CD4-positive, alpha-beta T cell treated with Interleukin-12 subunit alpha and Interleukin-12 subunit beta, for 1 hour (primary cell): ENCODE data around the gene SUZ12.
A peak's percentile ranks its signal among the peaks of the same experiment; 100 is the strongest.
"Not testable (repeated sequence)": the region's sequence is repeated elsewhere in the genome, so short reads cannot be mapped to it uniquely, and the experiment has no call there.

Experiments
- DNase-seq: peaks from one replicate; pipeline ENCODE4 v3.0.0-alpha.2; 2020

Gene SUZ12

DNA sequence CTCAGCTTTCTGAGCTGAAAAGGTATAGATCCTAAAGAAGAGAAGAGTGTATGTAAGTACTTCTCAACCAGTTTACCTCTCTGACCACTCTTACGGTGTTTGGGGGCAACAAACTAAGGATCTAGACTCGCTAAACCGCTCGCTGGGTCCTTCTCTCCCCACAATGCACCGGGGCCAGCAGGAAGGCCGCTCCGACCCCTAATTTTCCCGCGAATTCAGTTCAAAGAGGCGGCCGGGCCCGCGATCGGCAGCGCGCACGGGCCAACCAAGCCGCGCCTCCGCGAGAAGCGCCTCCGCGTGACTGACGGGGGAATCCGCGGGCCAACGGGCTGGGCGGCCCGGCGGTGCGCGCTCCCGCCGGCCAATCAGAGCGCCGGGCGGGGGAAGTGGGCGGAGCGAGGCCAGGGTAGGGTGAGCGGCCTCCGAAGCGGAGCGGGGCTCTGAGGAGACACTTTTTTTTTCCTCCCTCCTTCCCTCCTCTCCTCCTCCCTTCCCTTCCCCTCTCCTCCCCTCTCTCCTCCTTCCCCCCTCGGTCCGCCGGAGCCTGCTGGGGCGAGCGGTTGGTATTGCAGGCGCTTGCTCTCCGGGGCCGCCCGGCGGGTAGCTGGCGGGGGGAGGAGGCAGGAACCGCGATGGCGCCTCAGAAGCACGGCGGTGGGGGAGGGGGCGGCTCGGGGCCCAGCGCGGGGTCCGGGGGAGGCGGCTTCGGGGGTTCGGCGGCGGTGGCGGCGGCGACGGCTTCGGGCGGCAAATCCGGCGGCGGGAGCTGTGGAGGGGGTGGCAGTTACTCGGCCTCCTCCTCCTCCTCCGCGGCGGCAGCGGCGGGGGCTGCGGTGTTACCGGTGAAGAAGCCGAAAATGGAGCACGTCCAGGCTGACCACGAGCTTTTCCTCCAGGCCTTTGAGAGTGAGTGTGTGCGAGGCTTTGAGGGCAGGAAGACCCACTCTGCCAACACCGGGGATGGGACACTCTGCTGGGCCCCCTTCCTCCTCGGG, at the start of gene SUZ12:
SUZ12 (plus strand) TSS at position 393 of the 995 bp plus-strand sequence; CDS start at position 633, 240 bp downstream.
- DNase-seq: peak; percentile 90

GRCh38 chr17:31888124-31888523, 48.7 kb upstream of the SUZ12 start:
- no peak for DNase-seq

- no peak for DNase-seq
Measured at GRCh38 chr17:31900877-31901276, 35.9 kb upstream of the SUZ12 start.

DNA sequence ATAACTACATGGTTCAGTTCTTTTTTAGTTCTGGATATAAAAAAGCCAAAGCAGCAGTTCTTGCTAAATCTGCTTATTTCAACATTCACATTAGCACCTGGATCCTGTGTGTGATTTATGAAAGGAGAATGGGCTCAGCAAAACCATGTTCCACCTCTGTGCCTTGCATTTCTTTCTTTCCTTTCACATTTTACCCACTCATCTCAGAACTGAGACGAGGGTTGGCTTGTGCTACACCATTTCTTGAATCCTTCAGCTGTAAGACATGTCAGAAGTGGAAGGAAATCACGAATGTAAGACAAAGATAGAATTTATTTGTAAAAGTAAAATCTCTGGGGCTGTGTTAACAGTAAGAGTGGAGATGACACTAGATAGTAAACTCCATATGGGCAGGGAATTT, 34.1 kb upstream of the SUZ12 start:
- DNase-seq: no peak

GRCh38 chr17:31903401-31903800, 33.4 kb upstream of the SUZ12 start:
- no peak for DNase-seq

- no peak for DNase-seq
Measured at GRCh38 chr17:31907342-31907962, 29.4 kb upstream of the SUZ12 start.

- DNase-seq: no peak
Measured at GRCh38 chr17:31908386-31908785, 28.4 kb upstream of the SUZ12 start.

DNA sequence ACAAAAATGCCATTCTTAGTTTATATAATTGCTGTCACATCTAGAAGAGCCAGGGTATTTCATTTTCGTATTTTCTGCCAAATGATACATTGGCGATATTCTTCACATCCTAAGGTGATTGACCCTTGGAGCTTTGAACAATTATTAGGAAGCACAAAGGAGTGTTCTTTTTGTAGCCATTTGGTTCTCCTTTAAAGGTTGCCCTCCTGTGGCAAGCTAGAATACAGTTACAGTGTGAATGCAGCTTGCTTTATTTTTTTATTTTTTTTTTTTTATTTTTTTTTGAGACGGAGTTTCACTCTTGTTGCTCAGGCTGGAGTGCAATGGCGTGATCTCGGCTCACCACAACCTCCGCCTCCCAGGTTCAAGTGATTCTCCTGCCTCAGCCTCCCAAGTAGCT, 24.1 kb upstream of the SUZ12 start:
- not testable (repeated sequence) for DNase-seq

GRCh38 chr17:31915456-31916100, 21.2 kb upstream of the SUZ12 start:
- DNase-seq: no peak

- no peak for DNase-seq
Measured at GRCh38 chr17:31916491-31917064, 20.2 kb upstream of the SUZ12 start.

DNA sequence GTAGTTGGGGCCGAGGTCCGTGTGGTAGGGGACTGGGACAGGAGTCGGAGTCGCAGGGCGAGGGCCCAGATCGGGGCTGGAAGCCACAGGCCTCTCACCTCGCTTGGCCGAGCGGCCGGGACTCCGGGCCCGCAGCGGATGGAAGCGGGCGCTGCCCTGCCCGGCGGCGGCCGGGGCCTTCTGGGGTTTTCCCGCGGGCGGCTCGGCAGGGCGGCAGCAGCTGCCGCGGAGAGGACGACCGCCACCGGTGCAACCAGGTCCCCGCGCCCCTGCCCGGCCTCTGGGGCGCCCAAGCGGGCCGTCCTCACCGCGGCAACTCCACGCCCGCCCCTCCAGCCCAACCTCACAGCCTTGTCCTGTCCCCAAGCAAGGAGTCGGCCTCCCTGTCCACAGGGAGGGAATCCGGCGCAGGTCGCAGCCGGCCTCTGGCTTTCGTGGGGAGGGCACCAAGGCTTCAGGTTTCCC, 19.7 kb upstream of the SUZ12 start:
- DNase-seq: no peak

- DNase-seq: not testable (repeated sequence)
Measured at GRCh38 chr17:31917721-31918120, 19.1 kb upstream of the SUZ12 start.

- DNase-seq: no peak
Measured at GRCh38 chr17:31918701-31919128, 18.1 kb upstream of the SUZ12 start.

GRCh38 chr17:31919802-31920525, 16.8 kb upstream of the SUZ12 start:
- no peak for DNase-seq

GRCh38 chr17:31926100-31926729, 10.6 kb upstream of the SUZ12 start:
- DNase-seq: no peak

DNA sequence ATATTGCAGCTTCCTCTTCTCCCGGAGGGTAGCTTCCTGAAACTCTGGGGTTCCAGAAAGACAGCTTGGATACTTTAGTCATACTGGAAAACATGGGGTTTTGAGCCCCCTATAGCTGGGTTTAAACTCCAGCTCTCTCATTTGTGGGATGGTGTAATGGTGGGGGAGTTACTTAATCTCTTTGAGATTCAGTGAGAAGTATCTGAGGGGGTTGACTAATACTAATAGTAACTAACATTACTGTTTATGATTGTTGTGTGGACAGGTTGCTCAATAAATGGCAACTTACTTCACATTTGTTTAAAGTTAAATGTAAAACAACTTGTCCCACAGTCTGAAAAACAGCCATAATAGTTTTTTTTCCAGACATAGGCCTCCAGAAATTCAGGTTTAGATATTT, 5.1 kb upstream of the SUZ12 start:
- no peak for DNase-seq

- no peak for DNase-seq
Measured at GRCh38 chr17:31935512-31935911, 1.3 kb upstream of the SUZ12 start.

DNA sequence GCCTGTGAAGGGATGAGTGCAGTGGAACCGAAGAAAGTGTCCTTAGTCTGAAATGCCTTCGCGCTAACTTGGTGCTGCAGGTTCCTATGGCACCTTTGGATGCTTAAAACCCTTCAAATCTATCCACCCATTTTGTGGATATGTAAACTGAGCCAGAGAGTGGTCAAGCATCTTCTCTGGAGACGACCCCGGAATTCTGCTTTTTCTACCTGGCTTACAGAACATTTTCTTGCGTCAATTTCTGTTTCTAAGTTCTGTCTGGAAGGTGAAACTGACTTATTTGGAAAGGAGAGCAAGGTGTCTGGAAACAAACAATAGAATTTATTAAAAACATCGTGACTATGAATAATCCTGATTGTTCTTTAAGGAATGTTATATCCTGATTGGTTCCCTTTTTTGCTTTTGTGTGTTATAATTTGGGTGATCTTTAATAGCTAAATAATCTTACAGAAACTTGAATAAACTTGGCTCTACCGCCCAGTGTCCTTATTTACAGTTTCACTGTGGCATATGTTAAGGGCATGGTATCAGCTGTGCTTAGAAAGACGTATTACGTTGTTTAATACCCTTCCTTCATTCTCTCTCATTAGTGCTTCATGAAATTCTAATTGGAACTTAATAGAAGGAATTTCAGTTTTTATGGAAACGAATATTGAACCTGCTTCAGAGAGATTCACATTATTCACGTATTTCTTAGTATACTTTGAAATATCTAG, 1.3 kb downstream of the SUZ12 start:
- DNase-seq: peak; percentile 1

- DNase-seq: not testable (repeated sequence)
Measured at GRCh38 chr17:31941916-31942315, 5.1 kb downstream of the SUZ12 start.

- not testable (repeated sequence) for DNase-seq
Measured at GRCh38 chr17:31942396-31942795, 5.6 kb downstream of the SUZ12 start.

DNA sequence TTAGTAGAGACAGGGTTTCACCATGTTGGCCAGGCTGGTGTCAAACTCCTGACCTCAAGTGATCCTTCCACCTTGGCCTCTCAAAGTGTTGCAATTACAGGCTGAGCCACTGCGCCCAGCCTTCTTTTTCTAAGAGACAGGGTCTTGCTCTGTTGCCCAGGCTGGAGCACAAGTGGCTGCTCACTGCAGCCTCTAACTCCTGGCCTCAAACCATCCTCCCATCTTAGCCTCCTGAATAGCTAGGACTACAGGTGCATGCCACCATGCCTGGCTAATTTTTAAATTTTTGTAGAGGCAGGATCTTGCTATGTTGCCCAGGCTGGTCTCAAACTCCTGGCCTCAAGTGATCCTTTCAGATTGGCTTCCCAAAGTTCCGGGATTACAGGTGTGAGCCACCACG, 15.1 kb downstream of the SUZ12 start:
- not testable (repeated sequence) for DNase-seq
